GM13977 (cell line): ENCODE data around the gene EIF2AK3.
"Not testable (repeated sequence)": the region's sequence is repeated elsewhere in the genome, so short reads cannot be mapped to it uniquely, and the experiment has no call there.

Source experiments
- DNase-seq: peaks from one replicate; pipeline ENCODE4 v3.0.0; 2012; ENCODE audit warnings: low spot score
- CTCF ChIP-seq: IDR thresholded peaks from 2 replicates; pipeline ENCODE4 v1.5.1; 2012; ENCODE audit warnings: mild to moderate bottlenecking, control low read depth; ENCODE audit not compliant: insufficient read depth; ENCODE audit errors: extremely low read depth, missing control alignments
- in situ Hi-C: fragments of 300-500 bp; cut with MboI; formaldehyde crosslinking; loops from one replicate; pipeline ENCODE4 v1.12.0; 2022; ENCODE audit warnings: low sequenced_read_pairs, low pct_unique_long_range_greater_than_20kb, mixed read lengths, inconsistent platforms; ENCODE audit not compliant: unreplicated experiment

Gene EIF2AK3

GRCh38 chr2:88654714-88655113 lies 27.4 kb upstream of the EIF2AK3 start:
- in situ Hi-C loops, result loop anchor here (25.0 kb wide), 1 partner anchor 267 kb away; no protein-coding TSS in a partner anchor
- TF ChIP-seq CTCF, result no peak
- no peak for DNase-seq

GRCh38 chr2:88651646-88652045 lies 24.4 kb upstream of the EIF2AK3 start:
- no peak for TF ChIP-seq CTCF
- DNase-seq, result no peak
- in situ Hi-C loops, result loop anchor here (25.0 kb wide), 1 partner anchor 264 kb away; no protein-coding TSS in a partner anchor

- not testable (repeated sequence) for DNase-seq
Measured at GRCh38 chr2:88645291-88645882, 18.1 kb upstream of the EIF2AK3 start.

GRCh38 chr2:88642278-88642677 lies 15.0 kb upstream of the EIF2AK3 start:
- no peak for TF ChIP-seq CTCF
- no peak for DNase-seq
- in situ Hi-C loops, result no loop called here

More at GRCh38 chr2:88645291-88645882, 18.1 kb upstream of the EIF2AK3 start:
- in situ Hi-C loops, result not testable (repeated sequence)

- in situ Hi-C loops, result no loop called here
- DNase-seq, result no peak
- TF ChIP-seq CTCF, result no peak
Measured at GRCh38 chr2:88641330-88641729, 14.1 kb upstream of the EIF2AK3 start.

GRCh38 chr2:88639865-88640264 lies 12.6 kb upstream of the EIF2AK3 start:
- in situ Hi-C loops, result no loop called here
- no peak for TF ChIP-seq CTCF
- DNase-seq, result no peak

GRCh38 chr2:88638743-88639142 lies 11.5 kb upstream of the EIF2AK3 start:
- no peak for DNase-seq
- in situ Hi-C loops, result no loop called here
- no peak for TF ChIP-seq CTCF
